Mucosa of descending colon (tissue), 3 donors: ENCODE results near the gene GLYATL3. TPM values are rescaled to one million over a fixed set of nuclear protein-coding genes. Genes with fewer than 3 reads are reported as not detected.
A peak's percentile ranks its signal among the peaks of the same experiment; 100 is the strongest.

ENCODE experiments used
- ATAC-seq: fragments of 200-7000 bp; cut with Tn5 transposase; one replicate; pipeline ENCODE4 v1.9.1; 2020; ENCODE audit warnings: mild to moderate bottlenecking, moderate library complexity
- DNase-seq, 3 donors: peaks; one replicate each; pipeline ENCODE4 v3.0.0-alpha.2; 2020
- H3K36me3 ChIP-seq: fragments of 200-600 bp; one replicate; pipeline ENCODE4 v1.8.0; 2021; ENCODE audit warnings: low read depth, mild to moderate bottlenecking
- H3K4me1 ChIP-seq: fragments of 200-600 bp; one replicate; pipeline ENCODE4 v1.8.0; 2021; ENCODE audit warnings: low read depth, mild to moderate bottlenecking
- H3K4me3 ChIP-seq: fragments of 200-600 bp; one replicate; pipeline ENCODE4 v1.8.0; 2021; ENCODE audit warnings: mild to moderate bottlenecking
- H3K9me3 ChIP-seq: fragments of 200-600 bp; one replicate; pipeline ENCODE4 v1.8.0; 2021; ENCODE audit warnings: mild to moderate bottlenecking
- CTCF ChIP-seq: fragments of 200-600 bp; IDR thresholded peaks from one replicate; pipeline ENCODE4 v1.8.0; 2022; ENCODE audit warnings: antibody characterized with exemption, mild to moderate bottlenecking
- intact Hi-C, 2 donors: fragments of 100-400 bp; cut with DNase I in 1 of 2; cut with micrococcal nuclease in 1 of 2; formaldehyde crosslinking; loops; one replicate each; pipeline versions ENCODE4 v1.11.0 to v1.11.1; 2022; cut with DNase I, micrococcal nuclease
- total RNA-seq, 3 donors: library from RNA; stranded (reverse); fragmentation: NEBNext Ultra II Directional in 2 of 3; extraction: Animal tissue kit (Norgen Biotek cat#: 25700) in 2 of 3; gene quantifications; one replicate each; pipeline versions ENCODE4 v1.2.1 to v1.2.4, GENCODE V29; 2021 to 2023
- donor health status: DM: no; HTN: no; CAD: no; lungs with moderate emphysema.
- donor health status: DM: no; HTN: no; CAD: no.
- donor health status: DM: no; HTN: yes; CAD: no.

The GLYATL3 gene
- total RNA-seq, 3 donors from 2014 or later, result not detected

- Histone ChIP-seq H3K36me3 (no peaks in the 10 kb centered on the region), H3K4me3 (no peak overlapping the region), H3K4me1 (no peaks in the 10 kb centered on the region), H3K9me3 (no peaks in the 10 kb centered on the region)
- no peak for ATAC-seq
- no peak for DNase-seq
- intact Hi-C loops, result no loop called here
- TF ChIP-seq CTCF, result no peak
Observed at GRCh38 chr6:49541936-49542335, 42.2 kb downstream of the GLYATL3 start.

GRCh38 chr6:49543087-49543858 is 43.5 kb downstream of the GLYATL3 start:
- TF ChIP-seq CTCF, result no peak
- no peaks in the 10 kb centered on the region for H3K36me3 ChIP-seq
- intact Hi-C loops, result no loop called here
- H3K4me3 ChIP-seq, result no peak overlapping the region
- peak; percentile 85 for ATAC-seq
- no peaks in the 10 kb centered on the region for H3K4me1 ChIP-seq
- H3K9me3 ChIP-seq, result no peaks in the 10 kb centered on the region
- DNase-seq, result no peak

- no peaks in the 10 kb centered on the region for H3K9me3 ChIP-seq
- TF ChIP-seq CTCF, result no peak
- intact Hi-C loops, result no loop called here
Observed at GRCh38 chr6:49546331-49546730, 46.6 kb downstream of the GLYATL3 start.

GRCh38 chr6:49548613-49549304 is 49.0 kb downstream of the GLYATL3 start:
- Histone ChIP-seq H3K4me1 (peaks cover 11% of the 10 kb centered on the region), H3K9me3 (no peaks in the 10 kb centered on the region), H3K4me3 (no peak overlapping the region), H3K36me3 (no peaks in the 10 kb centered on the region)
- DNase-seq (no peak), ATAC-seq (no peak)
- TF ChIP-seq CTCF, result no peak
- intact Hi-C loops, result no loop called here

More at GRCh38 chr6:49546331-49546730, 46.6 kb downstream of the GLYATL3 start:
- Histone ChIP-seq H3K36me3 (no peaks in the 10 kb centered on the region), H3K4me3 (no peak overlapping the region), H3K4me1 (peaks cover 3% of the 10 kb centered on the region)
- DNase-seq, result no peak
- no peak for ATAC-seq

DNA sequence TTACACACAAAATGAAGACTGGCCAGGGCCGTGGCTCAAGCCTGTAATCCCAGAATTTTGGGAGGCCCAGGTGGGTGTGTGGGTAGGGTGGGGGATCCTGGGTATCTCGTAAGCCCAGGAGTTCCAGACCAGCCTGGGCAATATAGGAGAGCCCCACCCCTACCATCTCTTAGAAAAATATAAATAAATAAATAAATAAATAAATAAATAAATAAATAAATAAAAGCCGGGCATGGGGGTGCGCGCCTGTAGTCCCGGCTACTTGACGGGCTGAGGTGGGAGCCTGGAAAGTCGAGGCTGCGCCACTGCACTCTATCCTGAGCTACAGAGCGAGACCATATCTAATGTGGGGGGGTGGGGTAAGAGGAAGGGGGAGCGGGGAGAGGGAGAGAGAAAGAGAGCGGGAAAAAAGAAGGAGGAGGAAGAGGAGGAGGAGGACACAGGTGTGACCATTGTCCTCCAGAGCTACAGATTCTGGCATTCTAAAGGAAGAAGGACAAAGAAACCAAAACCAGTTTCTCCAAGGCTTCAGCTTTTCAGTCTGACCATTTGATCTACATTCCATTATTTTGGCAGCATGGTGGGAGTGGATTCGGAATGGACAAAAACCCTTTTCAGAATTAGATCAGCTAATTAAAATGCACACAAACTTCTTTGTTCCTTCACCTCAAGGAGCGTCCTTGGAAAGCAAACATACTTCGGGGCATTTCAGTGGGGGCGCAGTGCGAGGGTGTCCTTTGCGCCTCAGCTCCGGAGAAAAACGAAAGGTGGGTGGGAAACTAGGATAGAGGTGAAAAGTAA is 50.2 kb downstream of the GLYATL3 start:
- Histone ChIP-seq H3K9me3 (no peaks in the 10 kb centered on the region), H3K36me3 (no peaks in the 10 kb centered on the region), H3K4me3 (no peak overlapping the region), H3K4me1 (peaks cover 11% of the 10 kb centered on the region)
- no peak for ATAC-seq
- intact Hi-C loops, result no loop called here
- DNase-seq, result no peak
- TF ChIP-seq CTCF, result no peak
